Transverse colon (tissue), 3 donors: Measurements from ENCODE around the gene PTPRC.

Experiments used
- EP300 ChIP-seq: sonication (generic); formaldehyde crosslinking; IDR thresholded peaks from one replicate; pipeline ENCODE4 v1.6.1; 2017; ENCODE audit warnings: antibody characterized with exemption, low read depth
- POLR2A ChIP-seq: fragments of 450-650 bp; IDR thresholded peaks from one replicate; pipeline ENCODE4 v1.6.1; 2016; ENCODE audit warnings: antibody characterized with exemption, mild to moderate bottlenecking, moderate library complexity
- TF ChIP-seq, protein P1 (sequence below), 5 experiments: fragments of 200-600 bp in 3 of 5; fragments of 450-650 bp in 2 of 5; sonication (generic) in 3 of 5; IDR thresholded peaks; 1 replicate in 2 of 5; 2 replicates in 3 of 5; pipeline ENCODE4 v1.5.1; 2016 to 2017; ENCODE audit warnings: antibody characterized with exemption in 5 of 5, inconsistent platforms in 3 of 5, mild to moderate bottlenecking in 2 of 5, moderate library complexity in 1 of 5

DNA sequence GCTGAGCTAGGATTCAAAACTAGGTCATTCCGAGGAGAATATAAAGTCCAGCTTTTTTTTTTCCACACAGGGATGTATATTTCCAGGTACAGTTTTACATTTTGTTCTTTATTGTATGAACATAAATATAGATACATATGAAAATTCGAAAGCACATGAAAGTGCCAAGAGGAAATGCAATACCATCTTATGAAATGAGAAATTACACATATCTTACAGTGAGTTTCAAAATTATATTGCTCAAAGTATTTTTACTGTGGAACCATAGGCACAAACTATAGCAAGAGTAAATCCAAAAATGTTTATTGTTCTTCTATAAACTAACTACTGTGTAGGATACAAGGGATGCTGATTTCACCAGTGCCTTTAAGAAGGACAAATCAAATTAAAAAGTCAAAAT is 39.0 kb downstream of the PTPRC start:
- TF ChIP-seq POLR2A (no peak), EP300 (no peak)
- TF ChIP-seq, protein P1, sequence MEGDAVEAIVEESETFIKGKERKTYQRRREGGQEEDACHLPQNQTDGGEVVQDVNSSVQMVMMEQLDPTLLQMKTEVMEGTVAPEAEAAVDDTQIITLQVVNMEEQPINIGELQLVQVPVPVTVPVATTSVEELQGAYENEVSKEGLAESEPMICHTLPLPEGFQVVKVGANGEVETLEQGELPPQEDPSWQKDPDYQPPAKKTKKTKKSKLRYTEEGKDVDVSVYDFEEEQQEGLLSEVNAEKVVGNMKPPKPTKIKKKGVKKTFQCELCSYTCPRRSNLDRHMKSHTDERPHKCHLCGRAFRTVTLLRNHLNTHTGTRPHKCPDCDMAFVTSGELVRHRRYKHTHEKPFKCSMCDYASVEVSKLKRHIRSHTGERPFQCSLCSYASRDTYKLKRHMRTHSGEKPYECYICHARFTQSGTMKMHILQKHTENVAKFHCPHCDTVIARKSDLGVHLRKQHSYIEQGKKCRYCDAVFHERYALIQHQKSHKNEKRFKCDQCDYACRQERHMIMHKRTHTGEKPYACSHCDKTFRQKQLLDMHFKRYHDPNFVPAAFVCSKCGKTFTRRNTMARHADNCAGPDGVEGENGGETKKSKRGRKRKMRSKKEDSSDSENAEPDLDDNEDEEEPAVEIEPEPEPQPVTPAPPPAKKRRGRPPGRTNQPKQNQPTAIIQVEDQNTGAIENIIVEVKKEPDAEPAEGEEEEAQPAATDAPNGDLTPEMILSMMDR (IDR thresholded peaks at IDR 0.05) = no peak
